Activated CD4-positive, alpha-beta memory T cell treated with anti-CD3 and anti-CD28 coated beads for 36 hours (primary cell): ENCODE data around the gene SLC44A1. TPM values are rescaled to one million over a fixed set of nuclear protein-coding genes. Genes with fewer than 3 reads are reported as not detected.

ENCODE experiments used
- CTCF ChIA-PET: fragments of 350-600 bp; sonication (Branson Sonifier 250); formaldehyde crosslinking; loops from one replicate; lab custom pipeline; 2021; ENCODE audit warnings: antibody characterized with exemption, inconsistent platforms; lab: Charles Lee
- POLR2A ChIA-PET: fragments of 350-600 bp; sonication (Branson Sonifier 250); formaldehyde crosslinking; loops from one replicate; lab custom pipeline; 2021; ENCODE audit warnings: antibody characterized with exemption; lab: Charles Lee
- DNase-seq: peaks from one replicate; pipeline ENCODE4 v3.0.0-alpha.2; 2020
- H3K27ac Mint-ChIP-seq: one replicate; pipeline ENCODE4 v1.8.0; 2021; ENCODE audit warnings: mixed read lengths
- H3K27me3 Mint-ChIP-seq: one replicate; pipeline ENCODE4 v1.8.0; 2021; ENCODE audit warnings: mixed read lengths
- H3K36me3 Mint-ChIP-seq: one replicate; pipeline ENCODE4 v1.8.0; 2021; ENCODE audit warnings: mixed read lengths
- H3K4me1 Mint-ChIP-seq: one replicate; pipeline ENCODE4 v1.8.0; 2021; ENCODE audit warnings: low read depth, mixed read lengths
- H3K4me3 Mint-ChIP-seq: one replicate; pipeline ENCODE4 v1.8.0; 2021; ENCODE audit warnings: mild to moderate bottlenecking, mixed read lengths
- H3K9me3 Mint-ChIP-seq: one replicate; pipeline ENCODE4 v1.8.0; 2021; ENCODE audit warnings: mixed read lengths
- intact Hi-C: fragments of 100-400 bp; cut with micrococcal nuclease; formaldehyde crosslinking; loops from one replicate; pipeline ENCODE4 v1.15.1; 2023
- total RNA-seq, 2 experiments: library from RNA; stranded (reverse); gene quantifications; one replicate each; pipeline ENCODE4 v1.2.3, GENCODE V29; 2021

The SLC44A1 gene
- total RNA-seq, 2 experiments from 2014 or later = 11.8 to 12.2 TPM

DNA sequence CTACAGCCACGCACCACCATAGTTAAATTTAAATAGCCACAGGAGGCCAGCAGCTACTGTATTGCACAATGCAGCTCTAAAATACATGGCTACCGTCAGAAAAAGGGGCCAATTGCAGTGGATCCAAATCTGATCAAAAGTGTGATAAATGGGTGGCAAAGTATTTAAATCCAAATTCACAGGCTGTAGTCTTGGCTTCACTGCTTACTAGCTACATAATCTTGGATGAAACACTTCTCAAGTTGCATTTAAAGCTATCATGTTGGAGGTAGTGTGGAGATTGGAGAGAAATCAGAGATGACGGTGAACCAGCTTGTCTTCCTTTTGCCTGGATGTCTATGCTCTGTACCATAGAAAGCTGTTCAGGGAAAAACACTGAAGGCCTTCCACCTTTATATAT lies 24.0 kb upstream of the SLC44A1 start:
- peaks cover 26% of the 10 kb centered on the region for H3K9me3 Mint-ChIP-seq
- no peaks in the 10 kb centered on the region for H3K4me1 Mint-ChIP-seq
- H3K36me3 Mint-ChIP-seq = peaks cover 9% of the 10 kb centered on the region
- ChIA-PET POLR2A (no interaction called here), CTCF (no interaction called here)
- no peak overlapping the region for H3K27ac Mint-ChIP-seq
- H3K27me3 Mint-ChIP-seq = peaks cover 5% of the 10 kb centered on the region
- intact Hi-C loops = no loop called here
- H3K4me3 Mint-ChIP-seq = no peak overlapping the region
- DNase-seq = no peak

- POLR2A ChIA-PET = no interaction called here
- intact Hi-C loops = no loop called here
Observed at GRCh38 chr9:105223544-105224140, 20.8 kb upstream of the SLC44A1 start.

GRCh38 chr9:105226055-105226454 lies 18.4 kb upstream of the SLC44A1 start:
- intact Hi-C loops = no loop called here
- H3K27ac Mint-ChIP-seq = no peak overlapping the region
- ChIA-PET CTCF (no interaction called here), POLR2A (no interaction called here)
- H3K27me3 Mint-ChIP-seq = peaks cover 9% of the 10 kb centered on the region
- no peak for DNase-seq
- no peaks in the 10 kb centered on the region for H3K4me1 Mint-ChIP-seq
- peaks cover 9% of the 10 kb centered on the region for H3K36me3 Mint-ChIP-seq
- H3K4me3 Mint-ChIP-seq = no peak overlapping the region
- H3K9me3 Mint-ChIP-seq = peaks cover 27% of the 10 kb centered on the region

More at GRCh38 chr9:105223544-105224140, 20.8 kb upstream of the SLC44A1 start:
- no peak overlapping the region for H3K27ac Mint-ChIP-seq
- no peak overlapping the region for H3K4me3 Mint-ChIP-seq
- CTCF ChIA-PET = no interaction called here
- no peak for DNase-seq
- peaks cover 9% of the 10 kb centered on the region for H3K36me3 Mint-ChIP-seq
- H3K9me3 Mint-ChIP-seq = peaks cover 27% of the 10 kb centered on the region
- H3K27me3 Mint-ChIP-seq = peaks cover 7% of the 10 kb centered on the region
- no peaks in the 10 kb centered on the region for H3K4me1 Mint-ChIP-seq

GRCh38 chr9:105232207-105232606 lies 12.2 kb upstream of the SLC44A1 start:
- no peak for DNase-seq
- no peaks in the 10 kb centered on the region for H3K36me3 Mint-ChIP-seq
- no peak overlapping the region for H3K4me3 Mint-ChIP-seq
- ChIA-PET POLR2A (no interaction called here), CTCF (no interaction called here)
- no peaks in the 10 kb centered on the region for H3K4me1 Mint-ChIP-seq
- intact Hi-C loops = no loop called here
- no peak overlapping the region for H3K27ac Mint-ChIP-seq
- H3K9me3 Mint-ChIP-seq = no peaks in the 10 kb centered on the region
- peaks cover 7% of the 10 kb centered on the region for H3K27me3 Mint-ChIP-seq

GRCh38 chr9:105233873-105234272 lies 10.6 kb upstream of the SLC44A1 start:
- no peak overlapping the region for H3K4me3 Mint-ChIP-seq
- H3K9me3 Mint-ChIP-seq = no peaks in the 10 kb centered on the region
- no peaks in the 10 kb centered on the region for H3K4me1 Mint-ChIP-seq
- H3K36me3 Mint-ChIP-seq = no peaks in the 10 kb centered on the region
- H3K27me3 Mint-ChIP-seq = peaks cover 9% of the 10 kb centered on the region
- ChIA-PET CTCF (no interaction called here), POLR2A (no interaction called here)
- no peak overlapping the region for H3K27ac Mint-ChIP-seq
- DNase-seq = no peak
- intact Hi-C loops = no loop called here

- H3K27ac Mint-ChIP-seq = no peak overlapping the region
- POLR2A ChIA-PET = no interaction called here
- H3K36me3 Mint-ChIP-seq = no peaks in the 10 kb centered on the region
- no peaks in the 10 kb centered on the region for H3K9me3 Mint-ChIP-seq
- DNase-seq = no peak
- H3K4me1 Mint-ChIP-seq = no peaks in the 10 kb centered on the region
- H3K27me3 Mint-ChIP-seq = peaks cover 14% of the 10 kb centered on the region
- no peak overlapping the region for H3K4me3 Mint-ChIP-seq
- CTCF ChIA-PET = interaction anchor here (0.6 kb wide), 1 partner anchor 255 kb away, joined by 3 read pairs; no protein-coding TSS in a partner anchor
- intact Hi-C loops = no loop called here
Observed at GRCh38 chr9:105236261-105236660, 8.2 kb upstream of the SLC44A1 start.

DNA sequence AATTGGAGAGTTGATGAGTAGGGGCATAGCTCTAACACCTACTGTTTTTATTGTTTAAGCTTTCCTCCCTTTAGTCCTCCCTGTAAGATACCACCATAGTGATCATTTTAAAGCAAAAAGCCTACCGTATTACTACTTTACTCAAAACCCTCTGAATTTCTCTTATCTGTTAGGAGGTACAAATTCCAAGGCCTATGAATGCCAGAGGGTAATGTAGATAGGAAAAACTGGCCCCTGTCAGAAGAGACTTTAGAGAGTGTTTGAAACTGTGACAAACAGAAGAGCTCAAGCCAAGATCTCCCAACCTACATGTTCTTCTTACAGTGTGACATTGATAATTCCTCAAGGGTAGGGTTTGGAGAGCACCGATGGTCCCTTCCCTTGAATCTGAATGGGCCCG lies 7.2 kb upstream of the SLC44A1 start:
- no peak overlapping the region for H3K27ac Mint-ChIP-seq
- DNase-seq = no peak
- CTCF ChIA-PET = no interaction called here
- H3K27me3 Mint-ChIP-seq = peaks cover 14% of the 10 kb centered on the region
- H3K4me1 Mint-ChIP-seq = no peaks in the 10 kb centered on the region
- H3K36me3 Mint-ChIP-seq = no peaks in the 10 kb centered on the region
- POLR2A ChIA-PET = no interaction called here
- H3K4me3 Mint-ChIP-seq = no peak overlapping the region
- H3K9me3 Mint-ChIP-seq = no peaks in the 10 kb centered on the region
- intact Hi-C loops = no loop called here

DNA sequence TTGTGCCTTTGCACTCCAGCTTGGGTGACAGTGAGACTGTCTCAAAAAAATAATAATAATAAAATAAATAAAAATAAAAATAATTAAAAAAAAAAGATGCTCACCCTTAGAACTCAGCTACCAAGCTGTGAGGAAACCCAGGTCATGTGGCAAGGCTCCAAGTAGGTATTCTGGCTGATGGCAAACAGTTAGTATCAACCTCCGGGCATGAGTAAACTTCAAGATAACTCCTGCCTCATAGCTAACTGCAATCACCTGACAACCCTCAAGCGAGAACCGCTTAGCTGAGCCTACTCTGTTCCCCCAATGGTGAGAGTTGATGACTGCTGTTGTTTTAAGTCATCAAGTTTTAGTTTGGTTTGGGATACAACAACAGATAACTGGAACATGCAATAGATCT lies 6.1 kb upstream of the SLC44A1 start:
- Mint-ChIP-seq H3K27me3 (peaks cover 14% of the 10 kb centered on the region), H3K4me1 (peaks cover 5% of the 10 kb centered on the region)
- CTCF ChIA-PET = interaction anchor here (0.6 to 0.8 kb wide), 2 partner anchors 177 to 179 kb away, joined by 3 read pairs; no protein-coding TSS in a partner anchor

DNA sequence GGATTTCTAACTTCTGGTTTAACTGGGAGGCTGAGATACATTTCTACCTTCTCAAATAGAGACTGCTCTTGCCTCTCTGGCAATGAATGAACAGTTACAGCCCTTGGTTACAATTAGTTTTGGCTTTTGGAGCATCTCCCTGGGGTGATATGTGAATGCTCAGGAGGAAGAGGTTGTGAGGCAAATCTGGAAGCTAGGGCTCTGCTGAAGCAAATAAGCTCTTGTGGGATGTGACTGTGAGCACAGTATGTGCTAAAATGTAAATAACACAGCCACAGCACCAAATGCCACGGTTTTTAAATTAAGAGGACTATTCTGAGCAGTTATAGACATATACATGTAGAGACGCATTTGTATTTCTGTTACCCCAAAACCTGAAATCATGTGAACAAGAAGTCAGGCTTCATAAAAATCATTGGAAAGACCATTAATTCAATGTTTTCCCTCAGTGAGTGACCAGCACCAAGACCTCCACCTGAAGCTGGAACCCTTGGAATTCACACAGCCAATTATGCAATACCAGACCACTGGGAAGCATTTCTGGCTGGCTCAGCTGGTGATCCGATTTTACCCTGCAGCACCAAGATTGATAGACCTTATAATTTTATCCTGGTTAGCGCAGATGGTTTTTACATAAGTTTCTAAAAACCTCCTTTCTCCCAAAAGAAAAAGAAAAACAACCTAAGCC lies 3.0 kb upstream of the SLC44A1 start:
- intact Hi-C loops = loop anchor here (5.0 to 10.0 kb wide), 2 partner anchors 314 to 453 kb away; partner anchors contain the start of genes ABCA1 and TMEM38B
- ChIA-PET POLR2A (no interaction called here), CTCF (no interaction called here)
- no peaks in the 10 kb centered on the region for H3K36me3 Mint-ChIP-seq
- no peak overlapping the region for H3K4me3 Mint-ChIP-seq
- DNase-seq = no peak
- peaks cover 16% of the 10 kb centered on the region for H3K4me1 Mint-ChIP-seq
- H3K27me3 Mint-ChIP-seq = peaks cover 12% of the 10 kb centered on the region
- no peaks in the 10 kb centered on the region for H3K9me3 Mint-ChIP-seq
- H3K27ac Mint-ChIP-seq = no peak overlapping the region

More for the DNA sequence above, 6.1 kb upstream of the SLC44A1 start:
- no peak for DNase-seq
- POLR2A ChIA-PET = no interaction called here
- H3K36me3 Mint-ChIP-seq = no peaks in the 10 kb centered on the region
- intact Hi-C loops = no loop called here
- H3K9me3 Mint-ChIP-seq = no peaks in the 10 kb centered on the region
- no peak overlapping the region for H3K27ac Mint-ChIP-seq
- no peak overlapping the region for H3K4me3 Mint-ChIP-seq

GRCh38 chr9:105242062-105242461 lies 2.4 kb upstream of the SLC44A1 start:
- Mint-ChIP-seq H3K4me3 (no peak overlapping the region), H3K9me3 (no peaks in the 10 kb centered on the region), H3K27ac (no peak overlapping the region), H3K4me1 (peaks cover 16% of the 10 kb centered on the region), H3K27me3 (peaks cover 12% of the 10 kb centered on the region), H3K36me3 (no peaks in the 10 kb centered on the region)
- ChIA-PET POLR2A (no interaction called here), CTCF (no interaction called here)
- DNase-seq = no peak
- intact Hi-C loops = loop anchor here (5.0 to 10.0 kb wide), 2 partner anchors 315 to 453 kb away; partner anchors contain the start of genes ABCA1 and TMEM38B

DNA sequence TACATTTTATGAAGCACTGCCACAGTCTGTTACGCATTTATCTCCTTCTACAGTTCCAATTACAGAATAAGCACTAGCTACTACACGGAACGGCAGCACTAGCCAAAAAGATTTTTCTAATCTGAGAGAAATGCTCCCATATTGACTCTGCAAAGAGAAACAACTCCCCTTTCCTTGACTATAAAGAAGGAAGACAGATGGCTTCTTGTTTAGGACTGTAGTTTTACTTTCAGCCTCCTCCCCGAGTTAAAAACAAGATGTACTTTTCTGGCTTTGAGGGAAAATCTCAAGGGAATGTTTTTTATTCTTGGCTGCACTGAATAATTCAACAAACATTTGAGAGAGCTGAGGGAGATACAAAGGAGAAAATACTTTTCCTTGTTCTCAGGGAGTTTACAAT lies 1.9 kb upstream of the SLC44A1 start:
- Mint-ChIP-seq H3K4me1 (peaks cover 16% of the 10 kb centered on the region), H3K27ac (no peak overlapping the region), H3K27me3 (peaks cover 12% of the 10 kb centered on the region), H3K4me3 (no peak overlapping the region), H3K9me3 (no peaks in the 10 kb centered on the region), H3K36me3 (no peaks in the 10 kb centered on the region)
- ChIA-PET POLR2A (no interaction called here), CTCF (no interaction called here)
- intact Hi-C loops = loop anchor here (5.0 to 10.0 kb wide), 2 partner anchors 315 to 452 kb away; partner anchors contain the start of genes ABCA1 and TMEM38B
- DNase-seq = no peak

- no peak for DNase-seq
- H3K27ac Mint-ChIP-seq = no peak overlapping the region
- ChIA-PET POLR2A (no interaction called here), CTCF (no interaction called here)
- intact Hi-C loops = loop anchor here (5.0 to 10.0 kb wide), 2 partner anchors 316 to 452 kb away; partner anchors contain the start of genes ABCA1 and TMEM38B
- no peak overlapping the region for H3K4me3 Mint-ChIP-seq
- peaks cover 16% of the 10 kb centered on the region for H3K4me1 Mint-ChIP-seq
- no peaks in the 10 kb centered on the region for H3K9me3 Mint-ChIP-seq
- H3K27me3 Mint-ChIP-seq = peaks cover 12% of the 10 kb centered on the region
- no peaks in the 10 kb centered on the region for H3K36me3 Mint-ChIP-seq
Observed at GRCh38 chr9:105243015-105243686, 1.3 kb upstream of the SLC44A1 start.
